ENCODE measurements around the gene GPR137B.
"Not testable (repeated sequence)": the region's sequence is repeated elsewhere in the genome, so short reads cannot be mapped to it uniquely, and the experiment has no call there.

The GPR137B gene

GRCh38 chr1:236160540-236161127, 18.3 kb downstream of the GPR137B start:
- no peak for DNase-seq (ENCODE audit: low read depth in 3 of 3, low spot score in 1 of 3)

DNA sequence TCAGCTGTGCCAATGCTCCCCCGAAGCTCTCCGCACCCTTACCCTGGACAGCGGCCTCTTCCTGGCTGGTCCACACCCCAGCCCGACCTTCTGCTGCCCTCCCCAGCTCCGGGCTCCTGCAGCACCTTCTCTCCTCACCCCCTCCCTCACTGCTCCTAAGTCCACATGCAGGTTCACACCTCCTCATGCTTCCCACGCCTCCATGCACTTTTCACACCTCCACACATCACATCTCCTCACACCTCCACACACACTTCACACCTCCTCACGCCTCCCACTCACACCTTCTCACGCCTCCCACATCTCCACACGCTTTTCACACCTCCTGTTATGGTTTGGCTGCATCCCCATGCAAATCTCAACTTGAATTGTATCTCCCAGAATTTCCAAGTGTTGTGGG, 18.9 kb downstream of the GPR137B start:
- DNase-seq (ENCODE audit: low read depth in 3 of 3, low spot score in 1 of 3), result no peak

GRCh38 chr1:236161755-236162154, 19.4 kb downstream of the GPR137B start:
- DNase-seq (ENCODE audit: low read depth in 3 of 3, low spot score in 1 of 3), result not testable (repeated sequence)

- DNase-seq (ENCODE audit: low read depth in 3 of 3, low spot score in 1 of 3), result no peak
Observed at GRCh38 chr1:236163463-236164153, 21.3 kb downstream of the GPR137B start.

DNA sequence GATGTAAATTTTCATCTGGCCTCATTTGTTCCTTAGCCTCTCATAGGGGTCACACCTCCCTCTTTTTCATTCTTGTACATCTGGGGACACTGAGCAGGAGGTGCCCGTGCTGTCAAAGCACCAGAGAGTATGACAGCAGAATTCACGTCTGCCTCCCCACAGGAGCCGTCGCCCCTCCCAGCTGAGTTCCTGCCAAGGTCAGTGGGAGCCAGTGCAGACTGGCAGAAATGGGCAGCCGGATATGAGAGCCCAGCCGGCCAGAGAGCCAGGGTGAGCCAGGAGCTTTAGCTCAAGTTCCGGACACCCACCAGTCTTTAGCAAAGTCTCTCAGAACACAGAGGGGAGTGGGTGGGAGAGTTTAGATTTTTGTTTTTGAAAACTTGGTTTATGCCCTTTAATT, 21.9 kb downstream of the GPR137B start:
- no peak for DNase-seq (ENCODE audit: low read depth in 3 of 3, low spot score in 1 of 3)

DNA sequence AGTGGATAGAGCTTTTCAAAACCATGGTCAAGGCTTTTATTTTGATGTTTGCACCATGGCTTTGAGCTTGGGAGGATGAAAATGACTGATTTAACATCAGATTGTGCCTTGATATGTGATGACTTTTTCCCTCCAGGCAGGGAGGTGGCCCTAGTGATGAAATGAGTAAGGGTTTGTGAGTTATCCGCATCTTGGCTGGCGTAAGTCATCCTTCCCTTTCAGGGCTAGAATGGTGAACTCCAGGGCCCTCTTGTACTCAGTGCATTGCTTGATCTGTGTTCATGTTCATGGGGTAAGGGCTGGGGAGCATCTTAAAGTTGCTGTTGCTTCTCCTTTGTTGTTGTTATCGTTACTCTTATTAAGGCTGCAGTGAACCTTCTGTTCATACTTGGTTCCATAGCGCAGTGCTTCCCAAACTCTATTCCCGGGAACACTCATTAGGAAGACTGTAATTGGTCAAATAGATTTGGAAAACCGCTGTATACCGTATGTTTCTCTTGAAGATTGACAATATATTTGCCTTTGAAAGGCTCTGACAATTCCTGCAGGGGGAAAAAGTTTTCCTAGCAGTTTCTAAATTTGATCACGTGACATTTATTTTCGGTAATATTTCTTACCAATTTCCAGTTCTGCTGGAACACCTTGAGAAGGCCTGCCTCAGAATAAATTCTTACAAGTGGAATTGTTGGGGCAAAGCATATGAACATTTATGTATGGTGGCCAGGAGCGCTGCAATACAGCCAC, 23.1 kb downstream of the GPR137B start:
- no peak for DNase-seq (ENCODE audit: low read depth in 3 of 3, low spot score in 1 of 3)

- no peak for DNase-seq (ENCODE audit: low read depth in 3 of 3, low spot score in 1 of 3)
Observed at GRCh38 chr1:236166041-236166440, 23.7 kb downstream of the GPR137B start.

GRCh38 chr1:236167154-236167553, 24.8 kb downstream of the GPR137B start:
- DNase-seq (ENCODE audit: low read depth in 3 of 3, low spot score in 1 of 3), result no peak

GRCh38 chr1:236167578-236167977, 25.2 kb downstream of the GPR137B start:
- DNase-seq (ENCODE audit: low read depth in 3 of 3, low spot score in 1 of 3), result no peak

- no peak for DNase-seq (ENCODE audit: low read depth in 3 of 3, low spot score in 1 of 3)
Observed at GRCh38 chr1:236168716-236169429, 26.5 kb downstream of the GPR137B start.

GRCh38 chr1:236172041-236172579, 29.8 kb downstream of the GPR137B start:
- no peak for DNase-seq (ENCODE audit: low read depth in 3 of 3, low spot score in 1 of 3)

- no peak for DNase-seq (ENCODE audit: low read depth in 3 of 3, low spot score in 1 of 3)
Observed at GRCh38 chr1:236173174-236173767, 30.9 kb downstream of the GPR137B start.

GRCh38 chr1:236175642-236176336, 33.5 kb downstream of the GPR137B start:
- DNase-seq (ENCODE audit: low read depth in 3 of 3, low spot score in 1 of 3), result no peak

- DNase-seq (ENCODE audit: low read depth in 3 of 3, low spot score in 1 of 3), result no peak
Observed at GRCh38 chr1:236176337-236177336, 34.3 kb downstream of the GPR137B start.

GRCh38 chr1:236179634-236180033, 37.3 kb downstream of the GPR137B start:
- DNase-seq (ENCODE audit: low read depth in 3 of 3, low spot score in 1 of 3), result no peak

DNA sequence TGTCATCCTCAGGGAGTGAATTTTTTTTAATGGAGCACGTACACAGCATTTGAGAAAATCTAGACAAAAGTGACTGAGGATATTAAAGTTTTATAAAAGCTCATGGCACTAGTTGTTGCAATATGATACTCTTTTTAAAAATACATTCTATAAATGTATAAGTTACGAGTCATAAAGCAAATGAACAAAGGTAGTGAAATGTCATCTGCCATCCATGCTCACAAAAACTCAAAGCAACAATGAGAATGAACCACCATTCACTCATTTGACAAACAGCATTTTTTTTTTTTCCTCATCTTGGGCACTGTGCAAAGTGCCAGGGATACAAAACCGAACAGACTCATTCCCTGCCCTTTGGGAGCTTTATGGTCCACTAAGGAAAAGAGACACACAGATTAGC, 38.7 kb downstream of the GPR137B start:
- no peak for DNase-seq (ENCODE audit: low read depth in 3 of 3, low spot score in 1 of 3)

- no peak for DNase-seq (ENCODE audit: low read depth in 3 of 3, low spot score in 1 of 3)
Observed at GRCh38 chr1:236185687-236186086, 43.3 kb downstream of the GPR137B start.

DNA sequence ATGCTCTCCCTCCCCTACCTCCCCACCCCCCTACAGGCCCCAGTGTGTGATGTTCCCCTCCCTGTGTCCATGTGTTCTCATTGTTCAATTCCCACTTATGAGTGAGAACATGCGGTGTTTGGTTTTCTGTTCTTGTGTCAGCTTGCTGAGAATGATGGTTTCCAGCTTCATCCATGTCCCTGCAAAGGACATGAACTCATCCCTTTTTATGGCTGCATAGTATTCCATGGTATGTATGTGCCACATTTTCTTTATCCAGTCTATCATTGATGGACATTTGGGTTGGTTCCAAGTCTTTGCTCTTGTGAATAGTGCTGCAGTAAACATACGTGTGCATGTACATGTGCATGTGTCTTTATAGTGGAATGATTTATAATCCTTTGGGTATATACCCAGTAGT, 44.1 kb downstream of the GPR137B start:
- DNase-seq (ENCODE audit: low read depth in 3 of 3, low spot score in 1 of 3), result not testable (repeated sequence)

- not testable (repeated sequence) for DNase-seq (ENCODE audit: low read depth in 3 of 3, low spot score in 1 of 3)
Observed at GRCh38 chr1:236188084-236188483, 45.7 kb downstream of the GPR137B start.

All from stimulated activated CD4-positive, alpha-beta T cell treated with anti-CD3 and anti-CD28 coated beads, TNF-alpha, amount 100 ng/mL, for 1 hour (primary cell).